HL-60 (cell line): ENCODE data around the gene MRPL23.

ENCODE experiments used
- DNase-seq, 2 experiments: peaks; one replicate each; pipeline ENCODE4 v3.0.0-alpha.2; 2010 to 2020; ENCODE audit warnings: low read depth in 1 of 2, low spot score in 1 of 2
- H3K27ac ChIP-seq: fragments of 250-450 bp; sonication (Bioruptor Pico); replicated peaks from 2 replicates; pipeline ENCODE4 v1.5.1; 2020; ENCODE audit warnings: mild to moderate bottlenecking, moderate library complexity
- H3K27me3 ChIP-seq: fragments of 250-450 bp; sonication (Bioruptor Pico); 2 replicates; pipeline ENCODE4 v1.5.1; 2021; ENCODE audit warnings: mild to moderate bottlenecking, moderate library complexity; ENCODE audit not compliant: insufficient read depth, poor library complexity, severe bottlenecking
- H3K4me3 ChIP-seq: replicated peaks from 2 replicates; pipeline ENCODE4 v1.5.1; 2011; ENCODE audit warnings: mild to moderate bottlenecking, control low read depth, low read length; ENCODE audit not compliant: insufficient read depth
- GABPA ChIP-seq: IDR thresholded peaks from 2 replicates; pipeline ENCODE4 v1.6.1; 2012; ENCODE audit warnings: low read depth
- POLR2AphosphoS5 ChIP-seq: IDR thresholded peaks from 2 replicates; pipeline ENCODE4 v1.6.1; 2012; ENCODE audit warnings: low read depth
- SPI1 ChIP-seq: IDR thresholded peaks from 2 replicates; pipeline ENCODE4 v1.6.1; 2012; ENCODE audit warnings: low read depth, mild to moderate bottlenecking, borderline replicate concordance
- TF ChIP-seq, protein P1 (sequence below): IDR thresholded peaks from one replicate; pipeline ENCODE4 v1.5.1; 2011; ENCODE audit warnings: low read length, control low read depth, inconsistent platforms; ENCODE audit not compliant: insufficient read depth
- TF ChIP-seq, protein P2 (sequence below): IDR thresholded peaks from 2 replicates; pipeline ENCODE4 v1.6.1; 2012; ENCODE audit warnings: low read depth; ENCODE audit not compliant: insufficient replicate concordance

The MRPL23 gene

DNA sequence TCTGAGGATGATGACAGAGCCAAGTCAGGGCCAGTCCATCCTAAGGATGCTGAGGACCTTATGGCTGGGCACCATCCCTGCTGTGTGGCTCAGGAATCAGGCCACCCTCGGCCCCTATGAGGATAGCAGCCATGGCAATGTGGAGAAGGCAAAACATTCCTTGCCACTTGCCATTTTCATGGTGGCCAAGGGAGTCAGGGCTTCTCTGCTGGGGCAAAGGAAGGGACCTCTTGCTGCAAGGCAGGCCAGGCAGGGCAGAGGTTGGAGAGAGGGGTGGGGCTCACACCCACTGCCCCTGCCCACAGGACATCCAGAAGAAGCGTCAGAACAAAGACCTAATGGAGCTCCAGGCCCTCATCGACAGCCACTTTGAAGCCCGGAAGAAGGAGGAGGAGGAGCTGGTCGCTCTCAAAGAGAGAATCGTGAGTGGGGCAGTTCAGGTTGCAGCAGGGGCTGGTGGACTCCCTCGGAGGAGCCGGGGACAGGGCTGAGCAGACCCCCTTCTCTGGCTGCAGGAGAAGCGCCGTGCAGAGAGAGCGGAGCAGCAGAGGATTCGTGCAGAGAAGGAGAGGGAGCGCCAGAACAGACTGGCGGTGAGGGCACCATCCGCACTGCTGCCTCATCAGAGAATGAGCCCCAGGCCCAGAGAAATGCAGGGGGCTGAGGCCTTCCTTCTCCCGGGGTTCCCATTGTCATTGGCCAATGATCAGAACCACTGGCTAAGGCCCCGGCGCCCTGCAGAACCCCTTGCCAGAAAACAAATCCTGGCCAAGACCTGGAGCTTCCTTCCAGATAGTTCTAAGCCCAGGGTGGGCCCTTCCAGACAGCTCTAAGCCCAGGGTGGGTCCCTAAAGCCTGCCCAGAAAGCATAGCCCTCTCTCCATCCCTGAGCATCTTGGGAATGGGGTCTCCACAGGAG is 13.5 kb upstream of the MRPL23 start:
- DNase-seq = no peak
- no peak overlapping the region for H3K4me3 ChIP-seq
- H3K27ac ChIP-seq = no peak overlapping the region
- TF ChIP-seq POLR2AphosphoS5 = no peak
- peaks cover 13% of the 10 kb centered on the region for H3K27me3 ChIP-seq

DNA sequence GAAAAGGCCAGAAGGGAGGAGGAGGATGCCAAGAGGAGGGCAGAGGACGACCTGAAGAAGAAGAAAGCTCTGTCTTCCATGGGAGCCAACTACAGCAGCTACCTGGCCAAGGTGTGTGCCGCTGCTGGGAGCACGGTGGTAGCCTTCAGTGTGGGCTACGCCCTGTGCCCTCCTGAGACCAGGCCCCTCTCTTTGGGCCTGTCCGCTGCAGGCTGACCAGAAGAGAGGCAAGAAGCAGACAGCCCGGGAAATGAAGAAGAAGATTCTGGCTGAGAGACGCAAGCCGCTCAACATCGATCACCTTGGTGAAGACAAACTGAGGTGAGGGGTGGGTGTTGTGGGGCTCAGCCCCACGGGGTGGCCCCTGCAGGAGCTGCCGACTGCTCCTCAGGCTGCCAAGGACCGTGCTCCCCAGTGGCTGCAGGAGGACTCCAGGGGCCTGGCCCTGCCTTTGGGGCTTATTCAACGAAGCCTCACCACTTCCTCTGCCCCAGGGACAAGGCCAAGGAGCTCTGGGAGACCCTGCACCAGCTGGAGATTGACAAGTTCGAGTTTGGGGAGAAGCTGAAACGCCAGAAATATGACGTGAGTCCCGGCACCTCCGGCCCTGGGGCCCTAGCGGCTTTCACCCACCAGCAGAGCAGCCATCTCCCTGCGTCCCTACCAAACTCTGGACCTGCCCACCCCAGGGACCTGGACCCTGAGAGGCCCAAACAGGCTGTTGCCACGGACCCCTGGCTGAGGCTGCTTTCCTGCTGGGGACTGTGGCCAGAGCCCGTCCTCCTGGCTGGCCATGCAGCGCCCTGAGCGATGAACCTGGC is 12.6 kb upstream of the MRPL23 start:
- peaks cover 13% of the 10 kb centered on the region for H3K27me3 ChIP-seq
- TF ChIP-seq SPI1 = no peak
- no peak for TF ChIP-seq POLR2AphosphoS5
- no peak for TF ChIP-seq GABPA
- TF ChIP-seq, protein P1, sequence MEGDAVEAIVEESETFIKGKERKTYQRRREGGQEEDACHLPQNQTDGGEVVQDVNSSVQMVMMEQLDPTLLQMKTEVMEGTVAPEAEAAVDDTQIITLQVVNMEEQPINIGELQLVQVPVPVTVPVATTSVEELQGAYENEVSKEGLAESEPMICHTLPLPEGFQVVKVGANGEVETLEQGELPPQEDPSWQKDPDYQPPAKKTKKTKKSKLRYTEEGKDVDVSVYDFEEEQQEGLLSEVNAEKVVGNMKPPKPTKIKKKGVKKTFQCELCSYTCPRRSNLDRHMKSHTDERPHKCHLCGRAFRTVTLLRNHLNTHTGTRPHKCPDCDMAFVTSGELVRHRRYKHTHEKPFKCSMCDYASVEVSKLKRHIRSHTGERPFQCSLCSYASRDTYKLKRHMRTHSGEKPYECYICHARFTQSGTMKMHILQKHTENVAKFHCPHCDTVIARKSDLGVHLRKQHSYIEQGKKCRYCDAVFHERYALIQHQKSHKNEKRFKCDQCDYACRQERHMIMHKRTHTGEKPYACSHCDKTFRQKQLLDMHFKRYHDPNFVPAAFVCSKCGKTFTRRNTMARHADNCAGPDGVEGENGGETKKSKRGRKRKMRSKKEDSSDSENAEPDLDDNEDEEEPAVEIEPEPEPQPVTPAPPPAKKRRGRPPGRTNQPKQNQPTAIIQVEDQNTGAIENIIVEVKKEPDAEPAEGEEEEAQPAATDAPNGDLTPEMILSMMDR = no peak
- TF ChIP-seq, protein P2, sequence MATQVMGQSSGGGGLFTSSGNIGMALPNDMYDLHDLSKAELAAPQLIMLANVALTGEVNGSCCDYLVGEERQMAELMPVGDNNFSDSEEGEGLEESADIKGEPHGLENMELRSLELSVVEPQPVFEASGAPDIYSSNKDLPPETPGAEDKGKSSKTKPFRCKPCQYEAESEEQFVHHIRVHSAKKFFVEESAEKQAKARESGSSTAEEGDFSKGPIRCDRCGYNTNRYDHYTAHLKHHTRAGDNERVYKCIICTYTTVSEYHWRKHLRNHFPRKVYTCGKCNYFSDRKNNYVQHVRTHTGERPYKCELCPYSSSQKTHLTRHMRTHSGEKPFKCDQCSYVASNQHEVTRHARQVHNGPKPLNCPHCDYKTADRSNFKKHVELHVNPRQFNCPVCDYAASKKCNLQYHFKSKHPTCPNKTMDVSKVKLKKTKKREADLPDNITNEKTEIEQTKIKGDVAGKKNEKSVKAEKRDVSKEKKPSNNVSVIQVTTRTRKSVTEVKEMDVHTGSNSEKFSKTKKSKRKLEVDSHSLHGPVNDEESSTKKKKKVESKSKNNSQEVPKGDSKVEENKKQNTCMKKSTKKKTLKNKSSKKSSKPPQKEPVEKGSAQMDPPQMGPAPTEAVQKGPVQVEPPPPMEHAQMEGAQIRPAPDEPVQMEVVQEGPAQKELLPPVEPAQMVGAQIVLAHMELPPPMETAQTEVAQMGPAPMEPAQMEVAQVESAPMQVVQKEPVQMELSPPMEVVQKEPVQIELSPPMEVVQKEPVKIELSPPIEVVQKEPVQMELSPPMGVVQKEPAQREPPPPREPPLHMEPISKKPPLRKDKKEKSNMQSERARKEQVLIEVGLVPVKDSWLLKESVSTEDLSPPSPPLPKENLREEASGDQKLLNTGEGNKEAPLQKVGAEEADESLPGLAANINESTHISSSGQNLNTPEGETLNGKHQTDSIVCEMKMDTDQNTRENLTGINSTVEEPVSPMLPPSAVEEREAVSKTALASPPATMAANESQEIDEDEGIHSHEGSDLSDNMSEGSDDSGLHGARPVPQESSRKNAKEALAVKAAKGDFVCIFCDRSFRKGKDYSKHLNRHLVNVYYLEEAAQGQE = no peak
- no peak overlapping the region for H3K4me3 ChIP-seq
- no peak overlapping the region for H3K27ac ChIP-seq
- no peak for DNase-seq

DNA sequence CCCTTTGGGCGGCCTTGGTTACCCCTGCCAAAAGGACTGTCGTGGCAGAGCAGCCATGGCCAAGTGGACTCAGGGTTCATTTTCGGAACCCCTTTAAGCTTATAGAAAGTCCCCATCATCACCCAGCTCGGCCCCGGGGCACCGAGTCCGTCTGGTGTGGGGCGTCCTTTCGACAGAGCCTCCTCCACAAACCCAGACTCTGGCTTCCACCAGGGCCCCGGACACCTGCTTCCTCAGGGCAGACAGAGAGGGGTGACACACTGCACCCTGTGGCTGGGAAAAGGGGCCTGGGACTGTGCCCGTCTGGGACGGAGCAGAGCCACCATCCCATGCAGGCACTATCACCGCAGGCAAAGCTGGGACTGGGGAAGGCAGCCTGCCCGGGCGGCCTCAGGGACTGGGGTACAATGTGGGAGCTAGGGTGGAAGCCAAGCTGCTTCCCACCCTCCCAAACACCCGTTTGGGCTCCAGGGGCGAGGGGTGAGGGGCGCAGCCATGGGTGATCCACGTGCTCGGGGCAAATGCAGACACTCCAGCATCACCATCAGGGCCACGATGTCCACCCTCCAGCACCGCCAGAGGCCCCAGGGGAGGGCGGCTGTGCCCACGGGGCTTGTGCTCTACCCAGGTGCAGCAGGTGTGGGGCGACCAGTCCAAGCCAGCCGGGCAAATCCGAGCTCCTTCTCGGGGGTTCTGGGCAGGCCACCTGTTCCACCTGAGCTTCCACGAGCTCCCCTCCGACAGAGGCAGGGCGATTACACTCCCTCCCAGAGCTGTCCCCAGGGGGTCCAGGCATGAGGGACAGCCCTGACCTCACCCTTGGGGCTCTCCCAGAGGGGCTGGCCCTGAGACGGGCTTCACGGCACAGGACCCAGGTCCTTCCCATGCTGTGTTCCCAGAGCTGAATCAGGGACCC is 11.7 kb upstream of the MRPL23 start:
- Histone ChIP-seq H3K27me3 (peaks cover 13% of the 10 kb centered on the region), H3K27ac (no peak overlapping the region), H3K4me3 (no peak overlapping the region)
- no peak for DNase-seq
- TF ChIP-seq POLR2AphosphoS5 (no peak), SPI1 (no peak), GABPA (no peak)
- TF ChIP-seq, protein P2 = no peak
- TF ChIP-seq, protein P1 = no peak
